ENCODE data around the gene RAD51C. TPM values are rescaled to one million over a fixed set of nuclear protein-coding genes. Genes with fewer than 3 reads are reported as not detected.
A peak's percentile ranks its signal among the peaks of the same experiment; 100 is the strongest.

The RAD51C gene
- total and polyA plus RNA-seq, 9 of the 15 experiments (the other 6 are each of a cell fraction or from before 2014, with no cell fraction given) = 93.9 to 341 (median 135) TPM

GRCh38 chr17:58710948-58711552 is 18.6 kb downstream of the RAD51C start (continued):
- TF ChIP-seq, protein P1, sequence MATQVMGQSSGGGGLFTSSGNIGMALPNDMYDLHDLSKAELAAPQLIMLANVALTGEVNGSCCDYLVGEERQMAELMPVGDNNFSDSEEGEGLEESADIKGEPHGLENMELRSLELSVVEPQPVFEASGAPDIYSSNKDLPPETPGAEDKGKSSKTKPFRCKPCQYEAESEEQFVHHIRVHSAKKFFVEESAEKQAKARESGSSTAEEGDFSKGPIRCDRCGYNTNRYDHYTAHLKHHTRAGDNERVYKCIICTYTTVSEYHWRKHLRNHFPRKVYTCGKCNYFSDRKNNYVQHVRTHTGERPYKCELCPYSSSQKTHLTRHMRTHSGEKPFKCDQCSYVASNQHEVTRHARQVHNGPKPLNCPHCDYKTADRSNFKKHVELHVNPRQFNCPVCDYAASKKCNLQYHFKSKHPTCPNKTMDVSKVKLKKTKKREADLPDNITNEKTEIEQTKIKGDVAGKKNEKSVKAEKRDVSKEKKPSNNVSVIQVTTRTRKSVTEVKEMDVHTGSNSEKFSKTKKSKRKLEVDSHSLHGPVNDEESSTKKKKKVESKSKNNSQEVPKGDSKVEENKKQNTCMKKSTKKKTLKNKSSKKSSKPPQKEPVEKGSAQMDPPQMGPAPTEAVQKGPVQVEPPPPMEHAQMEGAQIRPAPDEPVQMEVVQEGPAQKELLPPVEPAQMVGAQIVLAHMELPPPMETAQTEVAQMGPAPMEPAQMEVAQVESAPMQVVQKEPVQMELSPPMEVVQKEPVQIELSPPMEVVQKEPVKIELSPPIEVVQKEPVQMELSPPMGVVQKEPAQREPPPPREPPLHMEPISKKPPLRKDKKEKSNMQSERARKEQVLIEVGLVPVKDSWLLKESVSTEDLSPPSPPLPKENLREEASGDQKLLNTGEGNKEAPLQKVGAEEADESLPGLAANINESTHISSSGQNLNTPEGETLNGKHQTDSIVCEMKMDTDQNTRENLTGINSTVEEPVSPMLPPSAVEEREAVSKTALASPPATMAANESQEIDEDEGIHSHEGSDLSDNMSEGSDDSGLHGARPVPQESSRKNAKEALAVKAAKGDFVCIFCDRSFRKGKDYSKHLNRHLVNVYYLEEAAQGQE (IDR thresholded peaks at IDR 0.05; ENCODE audit: borderline replicate concordance) = peak; percentile 84
- TF ChIP-seq, protein P1 (CRISPR knock-in tag; IDR thresholded peaks at IDR 0.05; ENCODE audit: low read depth) = no peak
- TF ChIP-seq XRCC5 (IDR thresholded peaks at IDR 0.05; ENCODE audit: low read depth, low read length) (no peak), POLR2H (tag; IDR thresholded peaks at IDR 0.05; ENCODE audit: low read depth) (peak; percentile 41), GATAD2B (IDR thresholded peaks at IDR 0.05; ENCODE audit: borderline replicate concordance) (peak; percentile 33; the same call in 1 of the 2 replicates), CTCF (IDR thresholded peaks at IDR 0.05 in 2 of 3, conservative IDR thresholded peaks at IDR 0.05 in 1 of 3; ENCODE audit: insufficient read depth in 2 of 3, low read depth in 1 of 3, low read length in 3 of 3) (peak in 2 of 3 experiments; percentile 57 to 85; a peak in 4 of 6 replicates), RAD21 (CRISPR knock-in tag; conservative IDR thresholded peaks at IDR 0.05 in 1 of 2, IDR thresholded peaks at IDR 0.05 in 1 of 2) (peak; percentile 87 to 94), SMC3 (conservative IDR thresholded peaks at IDR 0.05; ENCODE audit: insufficient read depth, low read depth, low read length) (peak; percentile 43; the same call in 1 of the 2 replicates), MAFK (IDR thresholded peaks at IDR 0.05; ENCODE audit: low read length) (no peak), DEAF1 (CRISPR knock-in tag; IDR thresholded peaks at IDR 0.05) (peak; percentile 78)
- TF ChIP-seq, protein P2, sequence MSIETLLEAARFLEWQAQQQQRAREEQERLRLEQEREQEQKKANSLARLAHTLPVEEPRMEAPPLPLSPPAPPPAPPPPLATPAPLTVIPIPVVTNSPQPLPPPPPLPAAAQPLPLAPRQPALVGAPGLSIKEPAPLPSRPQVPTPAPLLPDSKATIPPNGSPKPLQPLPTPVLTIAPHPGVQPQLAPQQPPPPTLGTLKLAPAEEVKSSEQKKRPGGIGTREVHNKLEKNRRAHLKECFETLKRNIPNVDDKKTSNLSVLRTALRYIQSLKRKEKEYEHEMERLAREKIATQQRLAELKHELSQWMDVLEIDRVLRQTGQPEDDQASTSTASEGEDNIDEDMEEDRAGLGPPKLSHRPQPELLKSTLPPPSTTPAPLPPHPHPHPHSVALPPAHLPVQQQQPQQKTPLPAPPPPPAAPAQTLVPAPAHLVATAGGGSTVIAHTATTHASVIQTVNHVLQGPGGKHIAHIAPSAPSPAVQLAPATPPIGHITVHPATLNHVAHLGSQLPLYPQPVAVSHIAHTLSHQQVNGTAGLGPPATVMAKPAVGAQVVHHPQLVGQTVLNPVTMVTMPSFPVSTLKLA (conservative IDR thresholded peaks at IDR 0.05) = 0 out of 4 replicates have a peak, but pooled peaks of 1 of the 2 experiments have one; percentile 27

Measured in K562 (cell line).